WTC11 (cell line): ENCODE data around the gene EHBP1L1. TPM values are rescaled to one million over a fixed set of nuclear protein-coding genes. Genes with fewer than 3 reads are reported as not detected.
A peak's percentile ranks its signal among the peaks of the same experiment; 100 is the strongest.

ENCODE experiments used
- ATAC-seq: fragments of 200-7000 bp; cut with Tn5 transposase; 2 replicates; pipeline ENCODE4 v1.10.0; 2021; ENCODE audit warnings: mild to moderate bottlenecking, moderate library complexity
- CTCF ChIA-PET: fragments of 300-600 bp; sonication (Branson Sonifier 250); formaldehyde crosslinking; loops from one replicate; lab custom pipeline; 2021; ENCODE audit warnings: antibody characterized with exemption; lab: Charles Lee
- POLR2A ChIA-PET: fragments of 350-600 bp; sonication (Branson Sonifier 250); formaldehyde crosslinking; loops from one replicate; lab custom pipeline; 2021; ENCODE audit warnings: antibody characterized with exemption; lab: Charles Lee
- DNase-seq: peaks from one replicate; pipeline ENCODE4 v3.0.0; 2021; ENCODE audit warnings: low spot score
- H3K27ac Mint-ChIP-seq: 2 replicates; pipeline ENCODE4 v1.8.0; 2021; ENCODE audit warnings: mixed read lengths
- H3K27me3 Mint-ChIP-seq: 2 replicates; pipeline ENCODE4 v1.8.0; 2021; ENCODE audit warnings: low read depth, mild to moderate bottlenecking, moderate library complexity, mixed read lengths
- H3K36me3 Mint-ChIP-seq: 2 replicates; pipeline ENCODE4 v1.8.0; 2021; ENCODE audit warnings: mixed read lengths
- H3K4me1 Mint-ChIP-seq: 2 replicates; pipeline ENCODE4 v1.8.0; 2022; ENCODE audit warnings: mixed read lengths
- H3K4me3 Mint-ChIP-seq: 2 replicates; pipeline ENCODE4 v1.8.0; 2021; ENCODE audit warnings: mild to moderate bottlenecking, moderate library complexity, mixed read lengths
- H3K9me3 Mint-ChIP-seq: 2 replicates; pipeline ENCODE4 v1.8.0; 2021; ENCODE audit warnings: mixed read lengths
- AR ChIP-seq: fragments of 250-450 bp; sonication (Bioruptor Pico); IDR thresholded peaks from 2 replicates; pipeline ENCODE4 v1.9.0; 2021; ENCODE audit warnings: mild to moderate bottlenecking
- EMX1 ChIP-seq: fragments of 250-450 bp; sonication (Bioruptor Pico); IDR thresholded peaks from 2 replicates; pipeline ENCODE4 v1.8.0; 2021; ENCODE audit warnings: mild to moderate bottlenecking
- ETV6 ChIP-seq: sonication (generic); formaldehyde crosslinking; IDR thresholded peaks from 2 replicates; pipeline ENCODE4 v1.8.1; 2022; ENCODE audit warnings: mild to moderate bottlenecking, missing genetic modification reagents
- FOXK1 ChIP-seq: sonication (generic); formaldehyde crosslinking; IDR thresholded peaks from 2 replicates; pipeline ENCODE4 v1.8.0; 2022; ENCODE audit warnings: mild to moderate bottlenecking, moderate library complexity, missing genetic modification reagents
- FOXP1 ChIP-seq: sonication (generic); formaldehyde crosslinking; IDR thresholded peaks from 2 replicates; pipeline ENCODE4 v1.8.0; 2022; ENCODE audit warnings: missing genetic modification reagents, mild to moderate bottlenecking, moderate library complexity, borderline replicate concordance
- HMGA2 ChIP-seq: fragments of 250-450 bp; sonication (Bioruptor Pico); IDR thresholded peaks from 2 replicates; pipeline ENCODE4 v1.4.0; 2021; ENCODE audit warnings: mild to moderate bottlenecking, moderate library complexity
- KAT7 ChIP-seq: sonication (generic); formaldehyde crosslinking; IDR thresholded peaks from 2 replicates; pipeline ENCODE4 v1.8.1; 2023; ENCODE audit warnings: missing genetic modification reagents, mild to moderate bottlenecking, borderline replicate concordance
- NFATC4 ChIP-seq: fragments of 250-450 bp; sonication (Bioruptor Pico); IDR thresholded peaks from 2 replicates; pipeline ENCODE4 v1.9.0; 2021; ENCODE audit warnings: mild to moderate bottlenecking
- OVOL2 ChIP-seq: fragments of 250-450 bp; sonication (Bioruptor Pico); IDR thresholded peaks from 2 replicates; pipeline ENCODE4 v1.9.0; 2021; ENCODE audit warnings: mild to moderate bottlenecking, borderline replicate concordance
- RELA ChIP-seq: sonication (generic); formaldehyde crosslinking; IDR thresholded peaks from 2 replicates; pipeline ENCODE4 v1.8.1; 2022; ENCODE audit warnings: missing genetic modification reagents, mild to moderate bottlenecking, borderline replicate concordance
- TP53 ChIP-seq: sonication (generic); formaldehyde crosslinking; IDR thresholded peaks from 2 replicates; pipeline ENCODE4 v1.8.1; 2023; ENCODE audit warnings: mild to moderate bottlenecking, missing genetic modification reagents
- ZNF219 ChIP-seq: sonication (generic); formaldehyde crosslinking; IDR thresholded peaks from 2 replicates; pipeline ENCODE4 v1.8.0; 2023; ENCODE audit warnings: missing genetic modification reagents, mild to moderate bottlenecking, borderline replicate concordance
- ZNF317 ChIP-seq: sonication (generic); formaldehyde crosslinking; IDR thresholded peaks from 2 replicates; pipeline ENCODE4 v1.8.1; 2023; ENCODE audit warnings: low read depth, mild to moderate bottlenecking, moderate library complexity, missing genetic modification reagents, borderline replicate concordance
- ZNF396 ChIP-seq: fragments of 250-450 bp; sonication (Bioruptor Pico); IDR thresholded peaks from 2 replicates; pipeline ENCODE4 v1.8.0; 2021; ENCODE audit warnings: mild to moderate bottlenecking, moderate library complexity, borderline replicate concordance
- ZNF423 ChIP-seq: fragments of 250-450 bp; sonication (Bioruptor Pico); IDR thresholded peaks from 2 replicates; pipeline ENCODE4 v2.1.2; 2022; ENCODE audit warnings: mild to moderate bottlenecking, moderate library complexity
- ZNF512 ChIP-seq: sonication (generic); formaldehyde crosslinking; IDR thresholded peaks from 2 replicates; pipeline ENCODE4 v1.8.1; 2022; ENCODE audit warnings: missing genetic modification reagents, borderline replicate concordance
- total RNA-seq: library from RNA; stranded (reverse); gene quantifications from 3 replicates; pipeline ENCODE4 v1.2.3, GENCODE V29; 2021

The EHBP1L1 gene
- total RNA-seq, 1 experiment from 2014 or later, result 11.8 TPM

- H3K4me1 Mint-ChIP-seq, result peaks cover 29% of the 10 kb centered on the region
- ChIA-PET CTCF (interaction anchor here (1.1 to 16.2 kb wide), 2 partner anchors 18 to 68 kb away, joined by 3 to 311 read pairs; partner anchors contain the start of gene KCNK7), POLR2A (no interaction called here)
- peaks cover 6% of the 10 kb centered on the region for H3K36me3 Mint-ChIP-seq
- H3K9me3 Mint-ChIP-seq, result no peaks in the 10 kb centered on the region
- TF ChIP-seq ZNF317 (CRISPR knock-in tag), result no peak
- no peak for TF ChIP-seq HMGA2 (CRISPR knock-in tag)
- TF ChIP-seq ZNF219 (CRISPR knock-in tag), result no peak
- TF ChIP-seq AR (CRISPR knock-in tag), result no peak
- TF ChIP-seq KAT7, result no peak
- no peak for TF ChIP-seq TP53 (CRISPR knock-in tag)
- no peak for TF ChIP-seq ETV6
- TF ChIP-seq FOXK1 (CRISPR knock-in tag), result no peak
- no peak for TF ChIP-seq EMX1 (CRISPR knock-in tag)
- TF ChIP-seq FOXP1, result no peak
- TF ChIP-seq, all 79 proteins: peak for 0
- H3K27me3 Mint-ChIP-seq, result no peaks in the 10 kb centered on the region; the same call in 1 of the 2 replicates
- no peak overlapping the region for H3K4me3 Mint-ChIP-seq
- no peak overlapping the region for H3K27ac Mint-ChIP-seq
- ATAC-seq (no peak), DNase-seq (no peak)
Observed at GRCh38 chr11:65609229-65609628, 33.4 kb downstream of the EHBP1L1 start.

- DNase-seq, result no peak
- POLR2A ChIA-PET, result no interaction called here
- H3K4me3 Mint-ChIP-seq, result no peak overlapping the region
- peak overlapping the region; percentile 57; the same call in 1 of the 2 replicates for H3K27ac Mint-ChIP-seq
- peaks cover 6% of the 10 kb centered on the region for H3K36me3 Mint-ChIP-seq
- no peaks in the 10 kb centered on the region for H3K9me3 Mint-ChIP-seq
- H3K27me3 Mint-ChIP-seq, result no peaks in the 10 kb centered on the region; the same call in 1 of the 2 replicates
- CTCF ChIA-PET, result interaction anchor here (1.1 to 16.2 kb wide), 2 partner anchors 19 to 69 kb away, joined by 3 to 311 read pairs; partner anchors contain the start of gene KCNK7
- TF ChIP-seq ZNF423 (CRISPR knock-in tag) (no peak), OVOL2 (CRISPR knock-in tag) (no peak), ZNF396 (CRISPR knock-in tag) (no peak), RELA (CRISPR knock-in tag) (no peak), KAT7 (no peak), NFATC4 (no peak)
- ATAC-seq, result no peak
- H3K4me1 Mint-ChIP-seq, result peaks cover 29% of the 10 kb centered on the region
Observed at GRCh38 chr11:65609665-65610064, 33.8 kb downstream of the EHBP1L1 start.

- no peaks in the 10 kb centered on the region for H3K9me3 Mint-ChIP-seq
- ATAC-seq (no peak), DNase-seq (no peak)
- H3K4me1 Mint-ChIP-seq, result peaks cover 29% of the 10 kb centered on the region
- no peak for TF ChIP-seq ZNF512 (CRISPR knock-in tag)
- peaks cover 6% of the 10 kb centered on the region for H3K36me3 Mint-ChIP-seq
- H3K27ac Mint-ChIP-seq, result peak overlapping the region; percentile 57; the same call in 1 of the 2 replicates
- CTCF ChIA-PET, result interaction anchor here (0.6 to 16.2 kb wide), 3 partner anchors 15 to 70 kb away, joined by 4 to 311 read pairs (median 5); partner anchors contain the start of gene KCNK7
- no peaks in the 10 kb centered on the region; the same call in none of the 2 replicates for H3K27me3 Mint-ChIP-seq
- POLR2A ChIA-PET, result no interaction called here
- H3K4me3 Mint-ChIP-seq, result no peak overlapping the region
Observed at GRCh38 chr11:65610404-65610803, 34.6 kb downstream of the EHBP1L1 start.
